Activated CD8-positive, alpha-beta memory T cell treated with anti-CD3 and anti-CD28 coated beads, Interleukin-2, amount 50 U/mL, for 48 hours (primary cell): ENCODE data around the gene PCGF3.
"Not testable (repeated sequence)": the region's sequence is repeated elsewhere in the genome, so short reads cannot be mapped to it uniquely, and the experiment has no call there.

Experiments used
- DNase-seq: peaks from one replicate; pipeline ENCODE4 v3.0.0-alpha.2; 2020

The PCGF3 gene

DNA sequence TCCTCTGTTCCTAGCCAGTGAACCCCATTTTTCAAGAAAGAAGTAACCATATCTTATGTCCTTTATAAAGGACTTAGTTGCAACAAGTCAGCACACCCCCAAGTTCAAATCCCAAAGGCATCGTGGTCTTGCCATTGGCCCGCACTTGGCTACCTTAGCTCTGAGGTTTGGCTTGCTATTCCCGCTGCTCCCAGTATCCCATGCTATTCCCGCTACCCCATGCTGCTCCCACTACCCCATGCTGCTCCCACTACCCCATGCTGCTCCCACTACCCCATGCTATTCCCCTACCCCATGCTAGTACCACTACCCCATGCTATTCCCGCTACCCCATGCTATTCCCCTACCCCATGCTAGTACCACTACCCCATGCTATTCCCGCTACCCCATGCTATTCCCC, 37.4 kb upstream of the PCGF3 start:
- not testable (repeated sequence) for DNase-seq

GRCh38 chr4:669806-670559, 35.6 kb upstream of the PCGF3 start:
- not testable (repeated sequence) for DNase-seq

DNA sequence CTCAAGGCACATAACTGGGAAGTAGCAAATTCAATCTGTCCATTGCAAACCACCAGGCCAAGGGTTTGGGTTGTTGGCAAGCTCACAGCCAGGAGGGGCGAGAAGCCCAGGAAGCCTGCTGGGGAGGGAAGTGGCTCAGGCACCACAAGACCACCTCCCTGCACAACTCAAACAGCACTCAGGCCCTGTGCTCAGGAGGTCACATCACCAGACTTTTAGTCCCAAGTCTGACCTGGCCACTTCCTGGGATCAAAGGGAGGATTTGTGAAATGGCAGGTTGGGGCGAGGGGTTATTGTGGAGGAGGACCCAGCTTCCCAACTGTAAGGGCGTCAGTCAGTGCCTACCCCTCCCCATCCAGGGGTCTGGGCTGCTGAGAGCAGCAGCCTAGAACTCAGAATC, 33.9 kb upstream of the PCGF3 start:
- no peak for DNase-seq

GRCh38 chr4:673349-674091, 32.1 kb upstream of the PCGF3 start:
- DNase-seq: no peak

DNA sequence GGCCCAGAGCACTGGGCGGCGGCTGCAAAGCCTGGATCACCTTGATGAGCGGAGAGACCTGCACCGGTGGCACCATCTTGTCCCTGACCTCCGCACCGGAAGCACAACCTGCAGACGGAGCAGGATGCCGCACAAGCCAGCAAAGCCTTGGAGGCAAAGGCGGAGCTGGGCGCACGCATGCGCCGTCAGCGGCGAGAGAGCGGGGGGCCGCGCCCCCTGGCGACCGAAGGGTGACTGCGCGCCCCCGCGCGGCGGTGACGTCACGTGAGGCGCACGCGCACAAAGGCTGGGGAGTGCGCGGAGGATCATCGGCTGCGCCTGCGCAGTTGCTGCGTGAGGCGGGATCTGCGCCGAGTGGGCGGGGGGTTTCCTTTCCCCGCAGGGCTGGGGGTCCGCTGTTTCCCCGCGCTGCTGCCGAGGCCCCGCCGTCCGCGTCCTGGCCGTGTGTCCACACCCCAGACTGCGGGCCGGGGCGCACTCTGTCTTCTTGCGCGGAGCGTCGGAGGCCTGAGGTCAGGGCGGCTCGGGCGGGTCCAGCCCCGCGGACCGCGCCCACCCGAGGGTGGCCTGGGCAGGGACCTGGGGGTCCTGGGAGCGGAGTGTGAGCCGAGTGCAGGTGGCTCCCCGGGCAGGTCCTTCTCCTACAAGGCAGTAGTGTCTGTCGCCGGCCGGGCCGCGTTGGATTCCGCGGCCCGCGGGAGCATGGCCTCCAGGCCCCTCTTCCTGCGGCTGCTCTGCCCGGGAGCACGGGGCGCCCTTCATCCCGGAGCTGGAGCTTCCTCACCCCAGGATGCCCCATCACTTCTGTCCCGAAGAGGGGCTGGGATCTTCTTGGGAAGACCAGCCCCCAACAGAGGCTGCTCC, 31.2 kb upstream of the PCGF3 start, which contains the start of the genes ATP5ME and MYL5:
ATP5ME (minus strand) TSS at position 105 of the 864 bp plus-strand sequence; CDS start at position 76, 29 bp downstream.
MYL5 (plus strand) TSS at position 371 of the 864 bp plus-strand sequence. CDS start 3,485 bp downstream, outside the sequence.
- DNase-seq: peak; percentile 100

DNA sequence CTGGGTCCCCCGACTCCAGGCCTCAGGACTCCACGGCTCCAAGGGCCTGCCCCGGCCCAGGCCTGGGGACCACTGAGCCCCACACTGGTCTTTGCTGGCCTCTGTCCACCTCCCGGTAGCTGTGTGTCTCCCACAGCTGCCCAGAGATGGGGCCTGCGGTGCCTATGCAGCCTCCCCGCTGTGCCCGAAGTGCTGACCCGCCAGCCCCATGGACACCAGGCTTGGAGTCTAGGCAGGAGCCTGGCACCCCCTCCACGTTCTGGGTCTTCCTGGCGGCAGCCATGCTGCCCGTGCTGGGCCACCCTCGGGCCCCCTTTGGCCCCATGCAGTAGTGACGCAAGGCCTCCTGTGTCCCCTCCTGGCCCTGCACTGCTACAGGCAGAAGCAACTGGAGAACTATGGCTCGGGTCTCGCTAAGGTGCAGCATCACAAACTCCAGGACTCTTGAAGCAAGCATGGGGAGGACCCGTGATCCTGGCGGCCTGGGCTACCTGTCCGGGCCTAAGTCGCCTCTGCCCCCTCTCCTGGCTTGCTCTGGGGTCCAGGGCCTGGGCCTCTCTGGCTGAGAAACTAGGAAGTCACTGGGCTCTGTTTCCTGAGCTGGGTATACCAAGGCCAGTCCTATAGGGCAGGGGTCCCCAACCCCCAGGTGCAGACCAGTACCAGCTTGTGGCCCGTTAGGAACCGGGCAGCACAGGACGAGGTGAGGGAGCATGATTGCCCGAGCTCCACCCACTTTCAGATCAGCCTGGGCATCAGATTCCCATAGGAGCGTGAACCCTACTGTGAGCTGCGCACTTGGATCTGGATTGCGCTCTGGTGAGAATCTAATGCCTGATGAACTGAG, 30.4 kb upstream of the PCGF3 start:
- peak; percentile 74 for DNase-seq

GRCh38 chr4:675980-676870, 29.4 kb upstream of the PCGF3 start:
- no peak for DNase-seq

DNA sequence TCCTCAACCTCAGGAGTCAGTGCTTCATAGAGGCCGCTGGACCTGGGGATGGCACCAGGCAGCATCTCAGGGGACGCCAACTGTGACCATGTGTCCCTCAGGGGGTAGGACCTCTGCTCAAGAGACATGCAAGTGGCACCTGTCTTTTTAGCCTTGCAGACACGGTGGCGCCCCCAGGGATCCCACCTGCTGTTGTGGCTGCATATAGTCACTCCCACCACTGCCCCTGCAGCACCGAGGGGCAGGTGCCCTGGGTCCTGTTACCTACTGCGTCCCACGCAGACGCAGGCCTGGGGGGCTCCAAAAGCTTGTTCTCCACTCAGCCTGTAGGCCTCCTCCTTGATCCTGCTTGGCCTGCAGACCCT, 28.8 kb upstream of the PCGF3 start:
- DNase-seq: no peak

DNA sequence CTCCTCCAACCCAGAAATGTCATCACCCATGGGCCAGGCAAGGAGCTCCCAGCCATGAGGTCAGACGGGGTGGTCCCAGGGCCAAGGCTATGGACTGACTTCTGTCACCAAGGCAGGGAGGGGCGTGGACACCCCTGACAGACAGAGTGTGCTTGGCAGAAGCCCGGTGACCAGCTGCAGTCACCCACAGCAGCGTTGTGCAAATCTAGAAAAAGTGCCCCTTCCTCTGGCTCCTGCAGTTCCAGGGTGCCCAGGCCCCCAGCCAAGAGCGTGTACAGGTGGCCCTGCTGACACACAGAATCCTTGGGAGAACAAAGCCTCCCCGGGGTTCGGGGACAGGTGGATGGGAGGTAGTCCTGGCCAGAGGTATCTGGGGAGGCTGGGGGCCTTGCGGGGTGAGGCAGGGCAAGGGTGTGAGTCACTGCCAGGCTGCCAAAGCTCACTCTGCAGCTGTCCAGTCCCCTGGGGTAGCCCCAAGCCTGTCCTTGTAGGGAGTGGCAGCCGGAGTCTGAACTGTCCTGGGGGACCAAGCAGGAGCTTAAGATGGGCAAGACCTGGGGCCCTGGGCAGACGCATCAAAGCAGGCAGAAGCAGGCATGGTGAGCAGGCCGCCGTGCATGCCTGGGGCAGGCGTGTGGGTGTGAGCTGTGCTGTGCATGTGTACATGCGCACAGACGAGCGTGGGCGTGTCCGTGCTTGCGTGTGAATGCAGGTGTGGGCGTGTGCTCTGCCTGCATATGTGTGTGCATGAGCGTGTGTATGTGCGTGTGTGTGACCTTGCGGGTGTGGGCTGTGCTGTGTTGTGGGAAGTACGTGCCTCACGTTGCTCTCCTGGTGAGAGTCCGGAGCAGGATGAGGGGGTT, 28.0 kb upstream of the PCGF3 start:
- no peak for DNase-seq

DNA sequence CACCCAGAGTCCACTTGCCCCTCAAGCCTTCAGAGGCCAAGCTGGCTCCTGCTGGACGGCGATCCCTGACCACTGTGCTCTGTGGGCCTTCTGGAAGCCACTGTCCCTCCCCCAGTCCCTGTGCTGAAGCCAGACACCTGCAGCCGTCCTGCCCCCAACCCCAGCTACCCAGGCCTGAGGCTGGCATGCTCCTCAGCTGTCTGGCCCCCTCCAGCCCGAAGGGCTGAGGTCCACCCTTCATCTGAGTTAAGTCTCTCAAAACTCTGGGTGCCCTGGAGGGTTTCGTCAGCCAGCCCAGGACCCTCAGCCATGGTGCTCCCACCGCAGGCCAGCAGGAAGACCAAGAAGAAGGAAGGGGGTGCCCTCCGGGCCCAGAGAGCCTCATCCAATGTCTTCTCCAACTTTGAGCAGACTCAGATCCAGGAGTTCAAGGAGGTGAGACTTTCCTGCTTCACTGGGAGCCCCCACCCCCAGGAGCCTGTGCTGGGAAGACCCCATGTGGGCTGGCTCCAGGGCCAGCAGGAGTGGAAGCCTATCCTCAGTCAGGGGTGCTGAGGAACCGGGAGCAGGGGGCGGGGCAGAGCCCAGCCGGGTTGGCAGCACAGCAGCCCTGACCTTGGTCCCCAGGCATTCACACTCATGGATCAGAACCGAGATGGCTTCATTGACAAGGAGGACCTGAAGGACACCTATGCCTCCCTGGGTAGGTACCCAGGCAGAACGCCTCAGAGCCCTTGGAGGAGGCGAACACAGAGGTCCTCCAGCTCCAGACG, 27.1 kb upstream of the PCGF3 start:
- DNase-seq: no peak

DNA sequence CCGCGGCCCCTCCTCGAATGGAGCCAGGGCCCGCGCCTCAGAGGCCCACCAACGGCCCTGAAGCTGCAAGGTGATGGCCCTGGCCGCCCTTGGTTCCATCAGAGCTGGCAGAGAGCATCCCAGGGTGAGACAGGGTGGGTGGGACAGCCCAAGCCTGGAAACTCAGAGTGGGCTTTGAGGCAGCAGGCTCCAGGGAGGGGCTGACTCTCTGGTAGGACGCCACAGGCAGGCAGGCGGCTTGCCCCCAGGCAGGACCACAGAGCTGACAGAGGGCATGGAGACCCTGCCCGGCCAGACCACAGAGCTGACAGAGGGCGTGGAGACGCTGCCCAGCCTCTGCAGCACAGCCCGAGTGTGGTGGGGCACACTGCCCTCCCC, 26.5 kb upstream of the PCGF3 start:
- DNase-seq: no peak

DNA sequence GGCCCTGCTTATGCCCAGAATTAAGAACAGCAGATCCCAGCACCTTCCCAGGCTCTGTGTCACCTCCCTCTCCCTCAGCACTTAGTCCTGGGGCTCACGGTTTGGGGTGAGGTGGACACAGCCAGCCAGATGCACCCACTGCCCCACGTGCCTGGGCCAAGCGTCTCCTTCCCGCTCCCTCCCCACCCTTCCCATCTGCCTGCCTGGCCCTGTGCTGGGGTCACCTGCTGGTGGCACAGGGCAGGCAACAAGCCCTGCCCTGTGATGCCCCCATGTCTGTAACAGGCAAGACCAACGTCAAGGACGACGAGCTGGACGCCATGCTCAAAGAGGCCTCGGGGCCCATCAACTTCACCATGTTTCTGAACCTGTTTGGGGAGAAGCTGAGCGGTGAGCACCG, 26.0 kb upstream of the PCGF3 start:
- DNase-seq: no peak

- no peak for DNase-seq
These were observed 25.5 kb upstream of the PCGF3 start for GRCh38 chr4:680091-680490.

DNA sequence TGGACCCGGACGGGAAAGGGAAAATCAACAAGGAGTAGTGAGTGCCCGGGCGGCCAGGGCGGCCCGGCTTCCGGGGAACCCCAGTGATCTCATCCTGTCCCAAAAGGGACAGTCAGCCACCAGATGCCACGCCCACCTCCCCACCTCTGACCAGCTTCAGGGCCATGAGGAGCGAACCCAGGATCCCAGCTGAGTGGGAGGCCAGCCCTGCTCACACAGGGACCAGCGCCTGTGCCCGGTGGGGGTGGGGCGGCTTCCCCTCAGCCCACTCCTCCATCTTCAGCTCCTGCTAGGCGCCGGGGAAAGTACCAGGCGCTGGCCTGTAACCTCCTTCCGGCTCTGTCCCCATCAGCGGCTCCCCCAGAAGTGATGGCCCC, 25.1 kb upstream of the PCGF3 start:
- DNase-seq: peak; percentile 58

DNA sequence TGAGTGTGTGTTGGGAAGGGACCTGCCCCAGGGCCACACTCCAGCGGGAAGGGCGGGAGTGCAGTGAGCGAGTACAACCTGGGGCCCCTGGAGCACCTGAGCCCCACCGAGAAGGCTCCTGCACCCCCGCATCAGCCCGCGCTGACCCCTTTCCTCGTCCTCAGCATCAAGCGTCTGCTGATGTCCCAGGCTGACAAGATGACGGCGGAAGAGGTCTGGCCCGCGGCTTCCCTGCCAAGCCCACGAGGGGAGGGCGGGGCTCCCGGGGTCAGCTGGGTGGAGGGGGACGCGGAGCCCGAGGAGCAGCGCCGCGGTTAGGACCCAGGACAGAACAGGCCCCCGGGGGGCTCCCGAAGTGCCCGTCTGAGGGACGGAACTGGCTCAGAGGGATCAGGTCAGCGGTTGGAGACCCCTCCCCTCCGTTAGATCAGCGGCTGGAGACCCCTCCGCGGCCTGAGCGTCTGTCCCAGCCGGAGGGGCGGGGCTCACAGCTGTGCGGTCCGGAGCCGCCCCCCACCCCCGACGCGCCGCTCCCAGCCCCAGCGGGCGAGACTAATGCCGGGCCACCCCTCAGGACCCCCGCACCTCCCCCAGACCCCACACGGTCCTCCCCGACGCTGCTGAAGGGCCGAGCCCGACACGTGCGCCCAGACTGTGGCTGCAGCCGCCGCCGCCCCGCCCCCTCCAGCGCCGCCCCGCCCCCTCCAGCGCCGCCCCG, 24.5 kb upstream of the PCGF3 start:
- peak; percentile 76 for DNase-seq

- DNase-seq: peak; percentile 60
These were observed 23.7 kb upstream of the PCGF3 start for GRCh38 chr4:681736-682451.

- peak; percentile 55 for DNase-seq
These were observed 23.0 kb upstream of the PCGF3 start for GRCh38 chr4:682490-683172.
